ENCODE data around the gene AQR.
A peak's percentile ranks its signal among the peaks of the same experiment; 100 is the strongest.
"Not testable (repeated sequence)": the region's sequence is repeated elsewhere in the genome, so short reads cannot be mapped to it uniquely, and the experiment has no call there.

Gene AQR

GRCh38 chr15:34812369-34812768, 157.2 kb downstream of the AQR start:
- DNase-seq (ENCODE audit: low spot score in 2 of 2), result no peak
- H3K9me3 ChIP-seq, result no peaks in the 10 kb centered on the region
- in situ Hi-C loops (cut with MboI; ENCODE audit: low sequenced_read_pairs), result no loop called here
- no peak overlapping the region for H3K4me3 ChIP-seq
- H3K4me1 ChIP-seq, result no peaks in the 10 kb centered on the region
- H3K36me3 ChIP-seq (replicated peaks), result no peaks in the 10 kb centered on the region
- H3K27me3 ChIP-seq (ENCODE audit: low read depth), result no peaks in the 10 kb centered on the region

GRCh38 chr15:34810443-34811129, 159.0 kb downstream of the AQR start:
- Histone ChIP-seq H3K27me3 (ENCODE audit: low read depth) (no peaks in the 10 kb centered on the region), H3K4me1 (no peaks in the 10 kb centered on the region), H3K36me3 (replicated peaks) (no peaks in the 10 kb centered on the region), H3K9me3 (no peaks in the 10 kb centered on the region), H3K4me3 (no peak overlapping the region)
- in situ Hi-C loops (cut with MboI; ENCODE audit: low sequenced_read_pairs), result no loop called here
- DNase-seq (ENCODE audit: low spot score in 2 of 2), result no peak

GRCh38 chr15:34809186-34809585, 160.4 kb downstream of the AQR start:
- H3K9me3 ChIP-seq, result no peaks in the 10 kb centered on the region
- in situ Hi-C loops (cut with MboI; ENCODE audit: low sequenced_read_pairs), result no loop called here
- H3K4me3 ChIP-seq, result no peak overlapping the region
- no peak for DNase-seq (ENCODE audit: low spot score in 2 of 2)
- H3K4me1 ChIP-seq, result no peaks in the 10 kb centered on the region
- no peaks in the 10 kb centered on the region for H3K36me3 ChIP-seq (replicated peaks)
- H3K27me3 ChIP-seq (ENCODE audit: low read depth), result no peaks in the 10 kb centered on the region

GRCh38 chr15:34808016-34808415, 161.5 kb downstream of the AQR start:
- in situ Hi-C loops (cut with MboI; ENCODE audit: low sequenced_read_pairs), result no loop called here
- Histone ChIP-seq H3K36me3 (replicated peaks) (no peaks in the 10 kb centered on the region), H3K4me3 (no peak overlapping the region), H3K4me1 (no peaks in the 10 kb centered on the region), H3K9me3 (no peaks in the 10 kb centered on the region), H3K27me3 (ENCODE audit: low read depth) (no peaks in the 10 kb centered on the region)
- no peak for DNase-seq (ENCODE audit: low spot score in 2 of 2)

- H3K9me3 ChIP-seq; DNase-seq (ENCODE audit: low spot score in 2 of 2); H3K27me3 ChIP-seq (ENCODE audit: low read depth); H3K4me3 ChIP-seq; H3K36me3 ChIP-seq (replicated peaks); in situ Hi-C loops (cut with MboI; ENCODE audit: low sequenced_read_pairs); H3K4me1 ChIP-seq: not testable (repeated sequence)
These were observed 162.3 kb downstream of the AQR start for GRCh38 chr15:34807241-34807640.

- no peak for DNase-seq (ENCODE audit: low spot score in 2 of 2)
- Histone ChIP-seq H3K4me1 (peaks cover 7% of the 10 kb centered on the region), H3K4me3 (no peak overlapping the region), H3K9me3 (no peaks in the 10 kb centered on the region), H3K27me3 (ENCODE audit: low read depth) (no peaks in the 10 kb centered on the region), H3K36me3 (replicated peaks) (no peaks in the 10 kb centered on the region)
- in situ Hi-C loops (cut with MboI; ENCODE audit: low sequenced_read_pairs), result no loop called here
These were observed 164.8 kb downstream of the AQR start for GRCh38 chr15:34804776-34805175.

GRCh38 chr15:34804113-34804512, 165.4 kb downstream of the AQR start:
- no peak for DNase-seq (ENCODE audit: low spot score in 2 of 2)
- no peak overlapping the region for H3K4me3 ChIP-seq
- no peaks in the 10 kb centered on the region for H3K27me3 ChIP-seq (ENCODE audit: low read depth)
- no peaks in the 10 kb centered on the region for H3K9me3 ChIP-seq
- no peaks in the 10 kb centered on the region for H3K36me3 ChIP-seq (replicated peaks)
- H3K4me1 ChIP-seq, result peaks cover 7% of the 10 kb centered on the region
- in situ Hi-C loops (cut with MboI; ENCODE audit: low sequenced_read_pairs), result no loop called here

- no peak for DNase-seq (ENCODE audit: low spot score in 2 of 2)
- in situ Hi-C loops (cut with MboI; ENCODE audit: low sequenced_read_pairs), result no loop called here
- Histone ChIP-seq H3K9me3 (no peaks in the 10 kb centered on the region), H3K27me3 (ENCODE audit: low read depth) (no peaks in the 10 kb centered on the region), H3K4me3 (no peak overlapping the region), H3K36me3 (replicated peaks) (no peaks in the 10 kb centered on the region), H3K4me1 (peaks cover 7% of the 10 kb centered on the region)
These were observed 166.5 kb downstream of the AQR start for GRCh38 chr15:34802803-34803750.

- H3K4me1 ChIP-seq, result peaks cover 7% of the 10 kb centered on the region
- in situ Hi-C loops (cut with MboI; ENCODE audit: low sequenced_read_pairs), result no loop called here
- no peak overlapping the region for H3K4me3 ChIP-seq
- no peaks in the 10 kb centered on the region for H3K27me3 ChIP-seq (ENCODE audit: low read depth)
- no peaks in the 10 kb centered on the region for H3K9me3 ChIP-seq
- no peaks in the 10 kb centered on the region for H3K36me3 ChIP-seq (replicated peaks)
- peak in 1 of 2 experiments; percentile 7 for DNase-seq (ENCODE audit: low spot score in 2 of 2)
These were observed 167.2 kb downstream of the AQR start for GRCh38 chr15:34802371-34802770.
